ENCODE measurements around the gene KANSL1. TPM values are rescaled to one million over a fixed set of nuclear protein-coding genes. Genes with fewer than 3 reads are reported as not detected.

The KANSL1 gene
- total RNA-seq, 1 experiment from 2014 or later = 55.5 TPM

GRCh38 chr17:46002311-46002972 is 190.8 kb downstream of the KANSL1 start:
- BruUV-seq (replicated peaks) = no TSS peak
- no peak overlapping the region for H3K27ac ChIP-seq (ENCODE audit: low read length)
- no peaks in the 10 kb centered on the region for H3K4me1 ChIP-seq (ENCODE audit: control insufficient read depth, insufficient read depth, low read length)
- POLR2A ChIA-PET = no interaction called here
- no peaks in the 10 kb centered on the region for H3K36me3 ChIP-seq (ENCODE audit: control insufficient read depth, insufficient read depth, low read length)
- CTCF ChIA-PET = interaction anchor here (0.6 to 1.6 kb wide), 2 partner anchors 211 to 377 kb away, joined by 4 to 5 read pairs; no protein-coding TSS in a partner anchor
- H3K9me3 ChIP-seq (ENCODE audit: control insufficient read depth, insufficient read depth, low read depth, low read length) = no peaks in the 10 kb centered on the region
- intact Hi-C loops (cut with micrococcal nuclease; ENCODE audit: unreplicated experiment) (no loop called here), in situ Hi-C loops (cut with HindIII; ENCODE audit: low pct_unique_long_range_greater_than_20kb, low sequenced_read_pairs) (no loop called here)
- no peak overlapping the region for H3K4me3 ChIP-seq (ENCODE audit: low read depth in 2 of 2, low read length in 2 of 2)
- DNase-seq (ENCODE audit: low read depth, low spot score) = peak; percentile 20
- no peaks in the 10 kb centered on the region for H3K27me3 ChIP-seq (ENCODE audit: control insufficient read depth, insufficient read depth, low read length)
- TF ChIP-seq REST (IDR thresholded peaks at IDR 0.05; ENCODE audit: insufficient read depth in 1 of 2, low read depth in 2 of 2, low read length in 1 of 2) (no peak), CTCF (IDR thresholded peaks at IDR 0.05) (peak; percentile 83)
- ATAC-seq = peak; percentile 92

GRCh38 chr17:46001390-46002310 is 191.6 kb downstream of the KANSL1 start:
- Histone ChIP-seq H3K27me3 (ENCODE audit: control insufficient read depth, insufficient read depth, low read length) (no peaks in the 10 kb centered on the region), H3K27ac (ENCODE audit: low read length) (no peak overlapping the region), H3K36me3 (ENCODE audit: control insufficient read depth, insufficient read depth, low read length) (no peaks in the 10 kb centered on the region), H3K4me1 (ENCODE audit: control insufficient read depth, insufficient read depth, low read length) (no peaks in the 10 kb centered on the region), H3K4me3 (ENCODE audit: low read depth in 2 of 2, low read length in 2 of 2) (no peak overlapping the region), H3K9me3 (ENCODE audit: control insufficient read depth, insufficient read depth, low read depth, low read length) (no peaks in the 10 kb centered on the region)
- TF ChIP-seq SIN3A (IDR thresholded peaks at IDR 0.05; ENCODE audit: borderline replicate concordance, insufficient read depth, low read depth, low read length) (no peak), POLR2AphosphoS5 (IDR thresholded peaks at IDR 0.05; ENCODE audit: low read depth, low read length) (no peak), CTCF (IDR thresholded peaks at IDR 0.05) (no peak), REST (IDR thresholded peaks at IDR 0.05; ENCODE audit: insufficient read depth in 1 of 2, low read depth in 2 of 2, low read length in 1 of 2) (no peak), TCF7L2 (IDR thresholded peaks at IDR 0.05; ENCODE audit: low read depth, low read length) (no peak)
- ChIA-PET CTCF (interaction anchor here (0.6 kb wide), 2 partner anchors 191 to 376 kb away, joined by 4 to 7 read pairs; partner anchors contain the start of gene KANSL1), POLR2A (no interaction called here)
- ATAC-seq = 0 out of 2 replicates have a peak, but pooled peaks have one; percentile 9
- intact Hi-C loops (cut with micrococcal nuclease; ENCODE audit: unreplicated experiment) (no loop called here), in situ Hi-C loops (cut with HindIII; ENCODE audit: low pct_unique_long_range_greater_than_20kb, low sequenced_read_pairs) (no loop called here)
- DNase-seq (ENCODE audit: low read depth, low spot score) = no peak
- no TSS peak for BruUV-seq (replicated peaks)
